Measurements from ENCODE around the gene PINK1.
"Not testable (repeated sequence)": the region's sequence is repeated elsewhere in the genome, so short reads cannot be mapped to it uniquely, and the experiment has no call there.

The PINK1 gene

DNA sequence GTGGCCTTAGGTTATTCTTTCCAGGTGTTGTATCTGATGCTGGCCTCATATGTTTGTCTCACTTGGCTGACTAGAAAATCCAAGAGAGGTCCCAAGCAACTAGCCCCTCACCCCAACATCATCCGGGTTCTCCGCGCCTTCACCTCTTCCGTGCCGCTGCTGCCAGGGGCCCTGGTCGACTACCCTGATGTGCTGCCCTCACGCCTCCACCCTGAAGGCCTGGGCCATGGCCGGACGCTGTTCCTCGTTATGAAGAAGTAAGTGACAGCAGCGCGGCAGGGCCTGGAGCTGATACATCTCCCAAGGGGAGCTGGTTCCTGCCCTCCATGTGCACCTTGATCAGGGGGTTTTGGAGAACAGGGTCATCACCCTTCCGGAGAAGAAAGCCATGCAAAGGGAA lies 11.2 kb downstream of the PINK1 start:
- H3K4me3 ChIP-seq (ENCODE audit: low read depth, low read length): no peak overlapping the region

- no peak overlapping the region for H3K4me3 ChIP-seq (ENCODE audit: low read depth, low read length)
Measured at GRCh38 chr1:20645414-20645813, 12.2 kb downstream of the PINK1 start.

DNA sequence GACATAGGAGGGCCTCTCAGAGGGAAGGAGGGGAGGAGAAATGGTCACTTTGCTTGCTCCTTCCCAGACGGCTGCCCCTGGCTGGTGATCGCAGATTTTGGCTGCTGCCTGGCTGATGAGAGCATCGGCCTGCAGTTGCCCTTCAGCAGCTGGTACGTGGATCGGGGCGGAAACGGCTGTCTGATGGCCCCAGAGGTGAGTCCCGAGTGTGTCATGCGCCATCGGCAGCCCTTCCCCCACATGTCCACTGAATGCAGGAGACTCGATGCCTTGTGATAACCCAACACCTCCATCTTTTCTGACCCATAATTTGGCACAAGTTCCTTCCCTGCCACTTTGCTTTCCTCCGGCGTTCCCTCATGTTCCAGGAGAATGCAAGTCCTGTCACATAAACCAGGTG lies 15.2 kb downstream of the PINK1 start:
- no peak overlapping the region for H3K4me3 ChIP-seq (ENCODE audit: low read depth, low read length)

- no peak overlapping the region for H3K4me3 ChIP-seq (ENCODE audit: low read depth, low read length)
Measured at GRCh38 chr1:20648946-20649345, 15.7 kb downstream of the PINK1 start.

DNA sequence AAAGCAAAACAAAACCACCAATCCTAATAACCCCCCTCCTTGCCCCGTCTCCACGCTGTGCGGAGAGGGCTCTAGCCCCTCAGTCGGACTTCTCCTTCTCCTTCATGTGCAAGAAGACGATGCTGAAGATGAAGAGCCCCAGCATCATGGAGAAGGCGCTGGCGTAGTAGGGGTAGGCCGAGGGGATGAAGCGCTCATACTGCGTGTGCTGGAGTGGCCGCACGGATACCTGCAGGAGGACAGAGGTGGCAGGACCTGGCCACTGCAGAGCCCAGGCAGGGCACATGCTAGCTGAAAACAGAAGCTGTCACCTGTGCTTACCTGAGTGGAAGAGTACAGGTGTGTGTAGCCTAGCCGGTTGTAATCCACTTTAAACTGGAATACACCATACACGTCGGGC lies 19.0 kb downstream of the PINK1 start:
- H3K4me3 ChIP-seq (ENCODE audit: low read depth, low read length): no peak overlapping the region

DNA sequence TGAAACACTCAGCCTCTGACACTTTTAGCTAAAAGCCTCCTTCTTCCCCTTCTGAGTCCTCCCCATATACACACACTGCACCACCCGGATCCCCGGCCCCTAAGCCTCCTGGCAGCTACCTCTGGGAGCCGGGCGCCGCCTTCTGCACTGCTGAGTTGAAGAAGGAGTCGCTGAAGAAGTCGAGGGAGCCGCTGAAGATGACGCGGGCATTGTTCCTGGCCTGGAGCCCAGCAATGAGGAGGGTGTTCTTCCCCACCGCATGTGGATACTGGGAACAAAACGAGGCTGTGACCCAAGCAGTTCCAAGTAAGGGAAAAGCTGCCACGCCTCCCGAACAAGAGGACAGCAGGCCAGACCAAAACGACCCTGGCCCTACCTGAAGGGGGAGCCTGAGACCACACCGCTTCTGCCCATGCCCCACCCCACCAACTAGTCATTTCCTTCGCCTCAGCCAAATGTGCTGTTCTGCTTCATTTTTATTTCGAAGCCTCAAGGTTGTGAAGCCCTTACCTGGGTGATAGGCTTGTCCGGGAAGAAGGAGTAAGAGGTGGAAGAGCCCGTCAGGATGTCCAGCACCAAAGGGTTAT lies 20.9 kb downstream of the PINK1 start:
- H3K4me3 ChIP-seq (ENCODE audit: low read depth, low read length): no peak overlapping the region

DNA sequence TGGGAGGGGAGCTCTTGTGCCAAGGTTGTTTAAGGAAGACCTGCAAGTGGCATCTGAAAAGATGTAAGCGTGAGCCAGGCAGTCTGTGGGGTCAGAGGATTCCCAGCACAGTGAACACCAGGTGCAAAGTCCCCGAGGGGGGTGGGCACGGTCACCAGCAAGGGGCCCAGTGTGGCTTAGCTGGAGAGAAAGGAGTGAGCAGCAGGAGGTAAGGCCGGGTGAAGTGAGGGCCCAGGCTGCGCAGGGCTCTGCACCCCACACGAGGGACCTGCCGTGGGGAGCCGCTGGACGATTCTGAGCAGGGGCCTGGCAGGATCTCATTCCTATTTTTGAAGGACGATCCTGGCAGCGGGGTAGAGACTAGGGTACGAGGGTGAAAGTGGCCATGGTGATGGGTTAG lies 23.8 kb downstream of the PINK1 start:
- H3K4me3 ChIP-seq (ENCODE audit: low read depth, low read length): no peak overlapping the region

- no peak overlapping the region for H3K4me3 ChIP-seq (ENCODE audit: low read depth, low read length)
Measured at GRCh38 chr1:20658166-20658915, 25.1 kb downstream of the PINK1 start.

DNA sequence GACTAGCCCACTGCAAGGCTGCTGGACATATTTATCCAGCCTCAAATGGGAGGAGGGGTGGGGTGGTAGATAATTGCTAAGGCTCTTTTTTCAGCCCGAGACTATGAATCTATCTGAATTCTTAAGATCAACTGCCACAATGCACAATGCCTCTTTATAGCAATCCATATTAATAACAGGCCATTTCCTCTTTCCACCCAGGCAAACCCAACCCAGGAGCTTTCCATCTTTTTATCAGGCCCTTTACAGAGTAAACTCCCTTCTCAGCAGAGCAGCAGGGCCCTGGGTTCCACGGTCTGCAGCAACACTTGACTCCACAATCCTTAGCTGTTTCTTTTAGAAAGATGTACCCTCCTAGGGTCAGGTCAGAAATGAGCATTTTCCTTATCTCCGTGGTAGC lies 27.1 kb downstream of the PINK1 start:
- peak overlapping the region; percentile 92 for H3K4me3 ChIP-seq (ENCODE audit: low read depth, low read length)

DNA sequence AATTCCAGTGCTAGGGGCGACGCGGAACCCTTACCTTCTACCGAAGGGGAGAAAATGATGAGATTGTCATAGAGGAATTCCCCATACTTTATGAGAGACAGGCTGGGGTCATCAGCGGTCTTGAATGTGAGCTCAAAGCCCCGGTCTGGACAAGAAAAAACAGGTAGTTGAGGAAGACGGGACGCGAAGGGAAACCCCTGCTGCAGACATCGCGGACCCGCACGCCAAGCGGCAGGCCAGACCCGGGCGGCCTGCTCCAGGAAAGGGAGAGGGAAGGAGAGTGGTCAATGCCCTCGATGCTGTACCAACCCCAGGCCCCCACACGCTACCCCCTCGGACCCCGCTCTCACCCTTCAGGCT lies 27.6 kb downstream of the PINK1 start:
- H3K4me3 ChIP-seq (ENCODE audit: low read depth, low read length): peak overlapping the region; percentile 92

GRCh38 chr1:20661207-20662109 lies 28.2 kb downstream of the PINK1 start, which contains the start of gene DDOST:
Gene DDOST, minus strand, starts transcription at chr1:20661369. Its CDS starts 19 bp downstream, at chr1:20661350.
- H3K4me3 ChIP-seq (ENCODE audit: low read depth, low read length): peak within 1 kb of the TSS; percentile 92

- peak overlapping the region; percentile 75 for H3K4me3 ChIP-seq (ENCODE audit: low read depth, low read length)
Measured at GRCh38 chr1:20662110-20662475, 28.8 kb downstream of the PINK1 start.

GRCh38 chr1:20663365-20663764 lies 30.1 kb downstream of the PINK1 start:
- H3K4me3 ChIP-seq (ENCODE audit: low read depth, low read length): no peak overlapping the region

DNA sequence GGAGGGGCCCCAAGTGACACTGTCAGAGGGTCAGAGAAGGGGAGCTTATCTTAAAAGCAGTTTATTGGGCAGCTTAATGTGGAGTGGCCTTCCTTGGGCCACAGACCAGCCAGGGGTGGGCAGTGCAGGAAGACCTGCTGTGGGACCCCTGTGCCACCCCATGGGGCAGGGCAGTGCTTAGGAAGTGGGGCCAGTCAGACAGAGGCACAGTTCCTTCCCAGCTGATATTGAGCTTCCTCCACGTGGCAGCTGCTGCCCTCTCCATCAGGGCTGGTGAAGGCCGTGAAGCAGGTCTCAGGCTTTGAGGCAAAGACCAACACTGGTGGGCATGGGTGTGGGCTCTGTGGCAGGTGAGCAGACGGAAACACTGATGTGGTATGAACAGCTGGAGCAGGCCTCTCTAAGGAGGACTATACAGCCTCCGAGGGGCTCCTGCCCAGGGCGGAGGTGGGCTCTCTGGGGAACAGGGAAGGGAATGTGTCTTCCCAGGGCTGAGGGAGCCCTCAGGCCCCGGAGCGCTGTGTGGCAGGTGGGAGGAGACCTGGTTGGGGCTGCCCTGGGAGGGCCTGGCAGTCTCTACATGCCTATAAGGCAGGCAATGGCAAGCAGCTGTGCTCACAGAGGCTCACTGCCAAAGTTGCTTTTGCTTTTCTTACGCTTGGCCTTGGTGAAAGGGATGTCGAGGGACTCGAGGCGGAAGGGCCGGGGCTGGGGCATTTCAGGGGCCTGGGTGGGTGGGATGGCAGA lies 30.9 kb downstream of the PINK1 start:
- no peak overlapping the region for H3K4me3 ChIP-seq (ENCODE audit: low read depth, low read length)

- H3K4me3 ChIP-seq (ENCODE audit: low read depth, low read length): no peak overlapping the region
Measured at GRCh38 chr1:20665726-20666125, 32.5 kb downstream of the PINK1 start.

DNA sequence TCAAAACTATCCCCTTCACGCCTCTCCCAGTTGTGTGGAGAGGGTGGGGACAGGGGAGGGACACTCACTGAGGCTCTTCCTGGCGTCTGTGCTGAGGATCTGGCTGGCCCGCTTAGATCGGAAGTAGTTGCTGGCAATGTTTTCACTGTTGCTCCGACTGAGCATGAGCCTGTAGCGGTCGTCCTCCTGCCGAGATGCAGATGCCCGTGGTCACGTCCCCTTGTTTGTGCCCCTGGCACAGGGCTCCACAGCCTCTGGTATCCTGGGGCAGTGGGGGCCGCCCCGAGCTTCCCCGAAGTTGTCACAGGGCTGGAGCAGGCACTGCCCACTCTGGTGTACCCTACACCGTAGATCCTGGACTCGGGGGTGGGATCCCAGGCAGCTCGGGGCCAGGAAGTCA lies 32.9 kb downstream of the PINK1 start:
- no peak overlapping the region for H3K4me3 ChIP-seq (ENCODE audit: low read depth, low read length)

DNA sequence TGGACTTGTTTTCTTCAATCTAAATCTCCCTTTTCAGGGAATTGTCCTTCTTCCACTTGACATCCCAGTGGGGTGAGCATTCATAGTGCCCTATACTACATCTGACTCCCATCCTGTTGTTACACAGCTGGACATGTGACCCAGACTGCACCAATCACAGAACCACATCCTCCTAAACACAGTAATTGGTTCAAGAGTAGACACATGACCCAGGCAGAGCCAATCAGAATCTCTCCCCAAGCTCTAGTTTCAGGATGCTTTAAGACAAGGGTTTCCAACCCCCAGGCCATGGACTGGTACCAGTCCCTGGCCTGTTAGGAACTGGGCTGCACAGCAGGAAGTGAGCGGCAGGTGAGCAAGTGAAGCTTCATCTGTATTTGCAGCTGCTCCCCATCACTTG lies 33.5 kb downstream of the PINK1 start:
- no peak overlapping the region for H3K4me3 ChIP-seq (ENCODE audit: low read depth, low read length)

- H3K4me3 ChIP-seq (ENCODE audit: low read depth, low read length): no peak overlapping the region
Measured at GRCh38 chr1:20668581-20668980, 35.3 kb downstream of the PINK1 start.

DNA sequence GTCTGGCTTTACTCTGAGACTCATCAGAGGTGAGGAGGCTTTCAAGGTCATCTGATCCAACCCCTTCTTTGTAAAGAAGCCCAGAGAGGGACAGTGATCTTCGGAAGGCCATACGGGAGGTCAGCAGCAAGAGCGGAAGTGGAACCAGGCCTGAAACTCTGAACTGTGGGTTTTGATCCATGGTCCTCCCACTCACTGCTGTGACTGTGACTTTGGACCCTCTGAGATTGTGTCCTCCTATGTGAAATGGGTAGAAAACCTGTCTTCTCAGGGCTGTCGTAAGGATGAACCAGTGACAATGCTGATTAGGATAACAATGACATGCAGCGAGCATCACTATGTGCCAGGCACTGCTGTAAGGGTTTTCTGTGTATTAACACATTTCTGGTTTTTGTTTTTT lies 37.7 kb downstream of the PINK1 start:
- H3K4me3 ChIP-seq (ENCODE audit: low read depth, low read length): no peak overlapping the region

GRCh38 chr1:20672265-20672632 lies 39.0 kb downstream of the PINK1 start:
- no peak overlapping the region for H3K4me3 ChIP-seq (ENCODE audit: low read depth, low read length)

DNA sequence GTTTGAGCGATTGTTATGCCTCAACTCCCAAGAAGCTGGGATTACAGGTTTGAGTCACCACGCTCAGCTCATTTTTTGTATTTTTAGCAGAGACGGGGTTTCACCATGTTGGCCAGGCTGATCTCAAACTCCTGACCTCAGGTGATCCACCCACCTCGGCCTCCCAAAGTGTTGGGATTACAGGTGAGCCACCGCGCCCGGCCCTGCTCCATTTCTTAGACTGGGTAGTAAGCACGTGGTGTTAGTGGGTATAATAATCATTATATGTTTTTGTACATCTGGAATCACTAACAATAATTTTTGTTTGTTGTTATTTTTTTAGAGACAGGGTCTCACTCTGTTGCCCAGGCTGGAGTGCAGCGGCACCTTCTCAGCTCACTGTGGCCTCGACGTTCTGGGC lies 40.4 kb downstream of the PINK1 start:
- H3K4me3 ChIP-seq (ENCODE audit: low read depth, low read length): not testable (repeated sequence)

All from iPS-11a (cell line).